Measurements from ENCODE around the gene C5AR2. TPM values are rescaled to one million over a fixed set of nuclear protein-coding genes. Genes with fewer than 3 reads are reported as not detected.
A peak's percentile ranks its signal among the peaks of the same experiment; 100 is the strongest.
"Not testable (repeated sequence)": the region's sequence is repeated elsewhere in the genome, so short reads cannot be mapped to it uniquely, and the experiment has no call there.

Gene C5AR2
- polyA plus RNA-seq, 1 donor from 2014 or later = 0.06 TPM

DNA sequence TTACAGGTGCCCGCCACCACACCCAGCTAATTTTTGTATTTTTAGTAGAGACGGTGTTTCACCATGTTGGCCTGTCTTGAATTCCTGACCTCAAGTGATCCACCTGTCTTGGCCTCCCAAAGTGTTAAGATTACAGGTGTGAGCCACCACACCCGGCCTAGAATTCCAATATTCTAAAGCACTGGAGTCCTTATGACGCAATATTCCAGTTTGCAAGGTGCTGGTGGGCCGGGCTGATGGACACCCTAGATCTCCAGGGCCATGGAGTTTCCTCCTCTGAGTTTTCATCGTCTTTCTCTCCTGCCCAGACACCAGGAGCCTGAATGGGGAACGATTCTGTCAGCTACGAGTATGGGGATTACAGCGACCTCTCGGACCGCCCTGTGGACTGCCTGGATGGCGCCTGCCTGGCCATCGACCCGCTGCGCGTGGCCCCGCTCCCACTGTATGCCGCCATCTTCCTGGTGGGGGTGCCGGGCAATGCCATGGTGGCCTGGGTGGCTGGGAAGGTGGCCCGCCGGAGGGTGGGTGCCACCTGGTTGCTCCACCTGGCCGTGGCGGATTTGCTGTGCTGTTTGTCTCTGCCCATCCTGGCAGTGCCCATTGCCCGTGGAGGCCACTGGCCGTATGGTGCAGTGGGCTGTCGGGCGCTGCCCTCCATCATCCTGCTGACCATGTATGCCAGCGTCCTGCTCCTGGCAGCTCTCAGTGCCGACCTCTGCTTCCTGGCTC, 8.7 kb downstream of the C5AR2 start:
- Mint-ChIP-seq H3K36me3 (peaks cover 3% of the 10 kb centered on the region), H3K4me1 (peaks cover 0 to 8% (median 5%) of the 10 kb centered on the region in 3 donors), H3K27me3 (peaks cover 6% of the 10 kb centered on the region), H3K4me3 (no peak overlapping the region), H3K9me3 (no peaks in the 10 kb centered on the region), H3K27ac (peak overlapping the region in 1 of 3 donors; percentile 57)

DNA sequence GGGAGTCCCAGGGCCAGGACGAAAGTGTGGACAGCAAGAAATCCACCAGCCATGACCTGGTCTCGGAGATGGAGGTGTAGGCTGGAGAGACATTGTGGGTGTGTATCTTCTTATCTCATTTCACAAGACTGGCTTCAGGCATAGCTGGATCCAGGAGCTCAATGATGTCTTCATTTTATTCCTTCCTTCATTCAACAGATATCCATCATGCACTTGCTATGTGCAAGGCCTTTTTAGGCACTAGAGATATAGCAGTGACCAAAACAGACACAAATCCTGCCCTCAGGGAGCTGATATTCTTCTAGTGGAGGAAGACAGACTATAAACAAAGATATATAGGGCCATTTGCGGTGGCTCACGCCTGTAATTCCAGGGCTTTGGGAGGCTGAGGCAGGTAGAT, 9.8 kb downstream of the C5AR2 start:
- H3K27me3 Mint-ChIP-seq = peaks cover 6% of the 10 kb centered on the region
- no peak overlapping the region for H3K4me3 Mint-ChIP-seq
- H3K27ac Mint-ChIP-seq = no peak overlapping the region
- H3K36me3 Mint-ChIP-seq = peaks cover 2% of the 10 kb centered on the region
- peaks cover 0 to under 1% (median under 1%) of the 10 kb centered on the region in 3 donors for H3K4me1 Mint-ChIP-seq
- H3K9me3 Mint-ChIP-seq = no peaks in the 10 kb centered on the region

DNA sequence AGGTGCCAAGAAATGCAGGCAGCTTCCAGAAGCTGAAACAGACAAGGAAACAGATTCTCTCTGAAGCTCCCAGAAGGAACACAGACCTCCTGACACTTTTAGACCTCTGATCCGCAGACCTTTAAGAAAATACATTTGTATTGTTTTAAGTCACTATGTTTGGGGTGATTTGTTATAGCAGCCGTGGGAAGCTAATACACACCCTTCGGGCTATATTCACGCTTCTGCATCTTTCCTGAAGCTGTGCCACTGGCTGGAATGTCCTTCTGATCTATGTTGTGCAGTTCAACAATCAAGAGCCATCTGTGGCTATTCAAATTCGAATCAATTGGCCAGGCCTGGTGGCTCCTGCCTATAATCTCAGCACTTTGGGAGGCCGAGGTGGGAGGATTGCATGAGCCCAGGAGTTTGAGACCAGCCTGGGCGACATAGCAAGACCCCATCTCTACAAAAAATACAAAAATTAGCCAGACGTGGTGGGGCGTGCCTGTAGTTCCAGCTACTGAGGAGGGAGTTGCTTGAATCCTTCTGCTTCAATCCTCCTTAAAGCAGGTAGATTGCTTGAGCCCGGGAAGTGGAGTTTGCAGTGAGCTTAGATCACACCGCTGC, 11.3 kb downstream of the C5AR2 start:
- H3K27me3 Mint-ChIP-seq = peaks cover 9% of the 10 kb centered on the region
- H3K4me3 Mint-ChIP-seq = no peak overlapping the region
- no peaks in the 10 kb centered on the region for H3K9me3 Mint-ChIP-seq
- H3K4me1 Mint-ChIP-seq = peaks cover 0 to 4% (median 1%) of the 10 kb centered on the region in 3 donors
- H3K27ac Mint-ChIP-seq = no peak overlapping the region
- H3K36me3 Mint-ChIP-seq = peaks cover 2% of the 10 kb centered on the region

GRCh38 chr19:47344425-47344824, 12.4 kb downstream of the C5AR2 start:
- peaks cover 9% of the 10 kb centered on the region for H3K27me3 Mint-ChIP-seq
- no peak overlapping the region for H3K27ac Mint-ChIP-seq
- no peaks in the 10 kb centered on the region for H3K9me3 Mint-ChIP-seq
- H3K4me1 Mint-ChIP-seq = peaks cover 5 to 9% (median 5%) of the 10 kb centered on the region in 3 donors
- peaks cover 2% of the 10 kb centered on the region for H3K36me3 Mint-ChIP-seq
- no peak overlapping the region for H3K4me3 Mint-ChIP-seq

- H3K27ac Mint-ChIP-seq, H3K9me3 Mint-ChIP-seq, H3K27me3 Mint-ChIP-seq, H3K36me3 Mint-ChIP-seq, H3K4me3 Mint-ChIP-seq: not testable (repeated sequence)
- H3K4me1 Mint-ChIP-seq = peaks cover 12 to 21% (median 16%) of the 10 kb centered on the region in 3 donors
Measured at GRCh38 chr19:47346024-47346423, 14.0 kb downstream of the C5AR2 start.

GRCh38 chr19:47348819-47349795, 17.1 kb downstream of the C5AR2 start, which contains the start of gene DHX34:
Gene DHX34, plus strand, starts transcription at chr19:47349315. Its CDS starts 3,716 bp downstream, at chr19:47353031.
- peaks cover 20 to 23% (median 20%) of the 10 kb centered on the region in 3 donors for H3K4me1 Mint-ChIP-seq
- peak within 1 kb of the TSS; percentile 85 to 99 (median 98) for H3K4me3 Mint-ChIP-seq
- H3K27ac Mint-ChIP-seq = peak within 1 kb of the TSS; percentile 11 to 97 (median 86)
- H3K9me3 Mint-ChIP-seq = no peaks in the 10 kb centered on the region
- peaks cover 3% of the 10 kb centered on the region for H3K27me3 Mint-ChIP-seq
- peaks cover 6% of the 10 kb centered on the region for H3K36me3 Mint-ChIP-seq

DNA sequence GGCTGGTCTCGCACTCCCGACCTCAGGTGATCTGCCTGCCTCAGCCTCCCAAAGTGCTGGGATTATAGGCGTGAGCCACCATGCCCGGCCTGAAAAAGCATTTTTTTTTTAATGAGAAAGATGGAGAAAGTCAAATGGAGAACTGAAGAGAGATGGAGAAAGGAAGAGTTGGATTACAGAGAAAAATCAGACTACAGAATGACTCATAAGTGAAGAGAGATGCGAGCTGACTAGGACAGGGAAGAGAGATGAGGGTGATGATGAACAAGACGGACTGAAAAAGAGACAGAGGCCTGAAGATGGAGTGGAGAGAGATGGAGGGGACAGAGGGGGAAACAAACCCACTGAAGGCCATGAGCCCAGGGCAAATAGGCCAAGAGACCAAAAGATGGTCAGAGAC, 18.7 kb downstream of the C5AR2 start:
- Mint-ChIP-seq H3K36me3 (peaks cover 8% of the 10 kb centered on the region), H3K9me3 (no peaks in the 10 kb centered on the region), H3K4me3 (peak overlapping the region; percentile 53 to 85 (median 72)), H3K4me1 (peaks cover 20 to 25% (median 20%) of the 10 kb centered on the region in 3 donors), H3K27ac (peak overlapping the region in 2 of 3 donors; percentile 14 to 86), H3K27me3 (peaks cover 3% of the 10 kb centered on the region)

GRCh38 chr19:47351548-47351947, 19.6 kb downstream of the C5AR2 start:
- Mint-ChIP-seq H3K27me3 (peaks cover 3% of the 10 kb centered on the region), H3K36me3 (peaks cover 11% of the 10 kb centered on the region), H3K9me3 (no peaks in the 10 kb centered on the region), H3K4me1 (peaks cover 20 to 25% (median 20%) of the 10 kb centered on the region in 3 donors), H3K4me3 (peak overlapping the region in 3 of 4 donors; percentile 45 to 85 (median 72)), H3K27ac (peak overlapping the region in 1 of 3 donors; percentile 83)

DNA sequence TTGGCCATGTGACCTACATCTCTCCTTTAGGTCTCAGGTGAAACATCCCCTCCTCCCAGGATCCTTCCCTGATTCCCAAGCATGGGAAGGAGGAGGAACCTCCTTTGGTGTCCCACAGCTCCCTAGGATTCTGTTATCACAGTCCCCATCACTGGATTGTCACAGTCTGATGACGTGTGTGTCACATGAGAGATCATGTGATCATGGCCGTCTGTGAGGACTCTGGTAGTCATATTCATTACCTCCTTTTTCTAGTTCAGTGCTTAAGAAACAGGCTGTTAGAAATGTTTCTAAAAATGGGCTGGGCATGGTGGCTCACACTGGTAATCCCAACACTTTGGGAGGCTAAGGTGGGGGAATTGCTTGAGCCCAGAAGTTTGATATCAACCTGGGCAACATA, 20.1 kb downstream of the C5AR2 start:
- Mint-ChIP-seq H3K27ac (no peak overlapping the region), H3K4me1 (peaks cover 20 to 23% (median 20%) of the 10 kb centered on the region in 3 donors), H3K27me3 (peaks cover 3% of the 10 kb centered on the region), H3K36me3 (peaks cover 11% of the 10 kb centered on the region), H3K9me3 (no peaks in the 10 kb centered on the region), H3K4me3 (peak overlapping the region in 1 of 4 donors; percentile 85)

- H3K9me3 Mint-ChIP-seq = no peaks in the 10 kb centered on the region
- H3K4me3 Mint-ChIP-seq = peak overlapping the region in 1 of 4 donors; percentile 38
- no peaks in the 10 kb centered on the region for H3K27me3 Mint-ChIP-seq
- H3K27ac Mint-ChIP-seq = no peak overlapping the region
- H3K4me1 Mint-ChIP-seq = peaks cover 19 to 21% (median 20%) of the 10 kb centered on the region in 3 donors
- H3K36me3 Mint-ChIP-seq = peaks cover 11% of the 10 kb centered on the region
Measured at GRCh38 chr19:47353307-47353712, 21.3 kb downstream of the C5AR2 start.

GRCh38 chr19:47356900-47357299, 24.9 kb downstream of the C5AR2 start:
- H3K4me1 Mint-ChIP-seq = peaks cover 0 to 4% (median 3%) of the 10 kb centered on the region in 3 donors
- H3K27me3 Mint-ChIP-seq = no peaks in the 10 kb centered on the region
- no peak overlapping the region for H3K4me3 Mint-ChIP-seq
- no peaks in the 10 kb centered on the region for H3K9me3 Mint-ChIP-seq
- peaks cover 19% of the 10 kb centered on the region for H3K36me3 Mint-ChIP-seq
- H3K27ac Mint-ChIP-seq = no peak overlapping the region

- Mint-ChIP-seq H3K4me1 (peaks cover 0 to 2% (median 0%) of the 10 kb centered on the region in 3 donors), H3K27ac (no peak overlapping the region)
Measured at GRCh38 chr19:47357788-47358680, 26.1 kb downstream of the C5AR2 start.

DNA sequence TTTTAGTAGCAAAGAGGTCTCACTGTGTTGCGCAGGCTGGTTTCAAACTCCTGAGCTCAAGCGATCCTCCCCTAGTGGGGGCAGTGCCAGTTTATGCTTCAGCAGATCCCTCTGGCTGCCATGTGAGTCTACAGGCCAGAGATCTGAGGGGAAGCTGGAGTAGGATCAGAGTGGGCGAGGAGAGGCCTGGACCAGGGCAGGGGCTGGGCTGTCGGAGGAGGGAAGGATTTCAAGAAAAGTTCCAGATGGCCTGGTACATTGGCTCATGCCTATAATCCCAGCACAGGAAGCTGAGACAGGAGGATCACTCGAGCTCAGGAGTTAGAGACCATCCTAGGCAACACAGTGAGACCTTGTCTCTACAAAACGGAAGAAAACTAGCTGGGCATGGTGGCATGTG, 27.0 kb downstream of the C5AR2 start:
- H3K36me3 Mint-ChIP-seq = peaks cover 13% of the 10 kb centered on the region
- H3K27me3 Mint-ChIP-seq = no peaks in the 10 kb centered on the region
- H3K4me3 Mint-ChIP-seq = peak overlapping the region in 1 of 4 donors; percentile 47
- H3K4me1 Mint-ChIP-seq = peaks cover 0 to 2% (median 0%) of the 10 kb centered on the region in 3 donors
- H3K27ac Mint-ChIP-seq = peak overlapping the region in 1 of 3 donors; percentile 43
- no peaks in the 10 kb centered on the region for H3K9me3 Mint-ChIP-seq

More at GRCh38 chr19:47357788-47358680, 26.1 kb downstream of the C5AR2 start:
- Mint-ChIP-seq H3K4me3 (no peak overlapping the region), H3K27me3 (no peaks in the 10 kb centered on the region), H3K36me3 (peaks cover 13% of the 10 kb centered on the region), H3K9me3 (no peaks in the 10 kb centered on the region)

- H3K4me3 Mint-ChIP-seq = no peak overlapping the region
- no peaks in the 10 kb centered on the region for H3K9me3 Mint-ChIP-seq
- peaks cover 0 to 2% (median 0%) of the 10 kb centered on the region in 3 donors for H3K4me1 Mint-ChIP-seq
- no peaks in the 10 kb centered on the region for H3K27me3 Mint-ChIP-seq
- peaks cover 11% of the 10 kb centered on the region for H3K36me3 Mint-ChIP-seq
- H3K27ac Mint-ChIP-seq = no peak overlapping the region
Measured at GRCh38 chr19:47362321-47362720, 30.3 kb downstream of the C5AR2 start.
